Measurements from ENCODE around the gene RPH3AL.

GRCh38 chr17:238071-238963 lies 114.3 kb downstream of the RPH3AL start:
- TF ChIP-seq CTCF (IDR thresholded peaks at IDR 0.05 in 8 of 11, conservative IDR thresholded peaks at IDR 0.05 in 3 of 11) (no peak), POLR2A (IDR thresholded peaks at IDR 0.05) (no peak)
